HEK293 (cell line): ENCODE measurements around the gene NOL4.

Source experiments
- GLIS2 ChIP-seq: fragments of 450-650 bp; formaldehyde crosslinking; IDR thresholded peaks from 2 replicates; pipeline ENCODE4 v1.5.1; 2016; ENCODE audit warnings: missing biosample characterization, missing genetic modification characterization
- OVOL3 ChIP-seq: fragments of 450-650 bp; formaldehyde crosslinking; IDR thresholded peaks from 2 replicates; pipeline ENCODE4 v1.5.1; 2016; ENCODE audit warnings: missing biosample characterization, missing genetic modification characterization
- ZFHX2 ChIP-seq: fragments of 450-650 bp; formaldehyde crosslinking; conservative IDR thresholded peaks from 2 replicates; pipeline ENCODE4 v1.5.1; 2016; ENCODE audit warnings: missing biosample characterization, missing genetic modification characterization
- ZNF175 ChIP-seq: fragments of 450-650 bp; formaldehyde crosslinking; IDR thresholded peaks from 2 replicates; pipeline ENCODE4 v1.5.1; 2016; ENCODE audit warnings: missing biosample characterization, missing genetic modification characterization
- ZNF23 ChIP-seq: fragments of 450-650 bp; formaldehyde crosslinking; IDR thresholded peaks from 2 replicates; pipeline ENCODE4 v1.5.1; 2016; ENCODE audit warnings: missing biosample characterization, missing genetic modification characterization, borderline replicate concordance
- ZNF292 ChIP-seq: fragments of 450-650 bp; formaldehyde crosslinking; IDR thresholded peaks from 2 replicates; pipeline ENCODE4 v1.5.1; 2016; ENCODE audit warnings: low read depth, missing biosample characterization, missing genetic modification characterization, borderline replicate concordance
- ZNF354C ChIP-seq: fragments of 450-650 bp; formaldehyde crosslinking; IDR thresholded peaks from 2 replicates; pipeline ENCODE4 v1.5.1; 2016; ENCODE audit warnings: missing biosample characterization, missing genetic modification characterization, low read depth, borderline replicate concordance
- ZNF510 ChIP-seq: fragments of 450-650 bp; formaldehyde crosslinking; IDR thresholded peaks from 2 replicates; pipeline ENCODE4 v1.5.1; 2018; ENCODE audit warnings: mild to moderate bottlenecking, missing genetic modification characterization, missing biosample characterization; ENCODE audit not compliant: insufficient replicate concordance
- ZNF626 ChIP-seq: fragments of 450-650 bp; sonication (Bioruptor Pico); formaldehyde crosslinking; IDR thresholded peaks from 2 replicates; pipeline ENCODE4 v1.5.1; 2018; ENCODE audit warnings: missing biosample characterization, missing genetic modification characterization, inconsistent platforms
- ZNF629 ChIP-seq: fragments of 450-650 bp; formaldehyde crosslinking; IDR thresholded peaks from 2 replicates; pipeline ENCODE4 v1.5.1; 2017; ENCODE audit warnings: missing biosample characterization, missing genetic modification characterization
- ZNF660 ChIP-seq: fragments of 450-650 bp; IDR thresholded peaks from 2 replicates; pipeline ENCODE4 v1.5.1; 2018; ENCODE audit warnings: missing biosample characterization, mild to moderate bottlenecking, missing genetic modification characterization
- ZNF776 ChIP-seq: fragments of 450-650 bp; formaldehyde crosslinking; IDR thresholded peaks from 2 replicates; pipeline ENCODE4 v1.5.0; 2017; ENCODE audit warnings: missing biosample characterization, missing genetic modification characterization, borderline replicate concordance
- TF ChIP-seq, protein P1 (sequence below): fragments of 450-650 bp; formaldehyde crosslinking; IDR thresholded peaks from 2 replicates; pipeline ENCODE4 v1.5.1; 2016; ENCODE audit warnings: missing biosample characterization, missing genetic modification characterization
- TF ChIP-seq, protein P2 (sequence below): fragments of 450-650 bp; formaldehyde crosslinking; IDR thresholded peaks from 2 replicates; pipeline ENCODE4 v1.5.1; 2016; ENCODE audit warnings: missing biosample characterization, missing genetic modification characterization

DNA sequence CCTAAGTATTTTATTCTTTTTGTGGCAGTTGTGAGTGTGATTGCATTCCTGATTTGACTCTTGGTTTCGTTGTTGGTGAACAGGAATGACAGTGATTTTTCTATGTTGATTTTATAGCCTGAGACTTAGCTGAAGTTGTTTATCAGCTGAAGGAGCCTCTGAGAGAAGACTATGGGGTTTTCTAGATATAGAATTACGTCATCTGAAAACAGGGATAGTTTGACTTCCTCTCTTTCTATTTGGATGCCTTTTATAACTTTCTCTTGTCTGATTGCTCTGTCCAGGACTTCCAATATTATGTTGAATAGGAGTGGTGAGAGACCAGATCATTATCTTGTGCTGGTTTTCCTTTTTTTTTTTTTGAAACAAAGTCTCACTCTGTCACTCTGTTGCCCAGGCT lies 18.0 kb upstream of the NOL4 start:
- TF ChIP-seq ZNF776 (tag by site-specific recombination) (no peak), ZNF292 (no peak), OVOL3 (tag by site-specific recombination) (no peak), ZNF175 (tag by site-specific recombination) (no peak), ZFHX2 (no peak), ZNF23 (tag by site-specific recombination) (no peak), ZNF626 (tag by site-specific recombination) (no peak), ZNF354C (tag by site-specific recombination) (no peak), ZNF660 (tag by site-specific recombination) (no peak), GLIS2 (tag by site-specific recombination) (no peak), ZNF510 (no peak), ZNF629 (tag by site-specific recombination) (no peak)
- TF ChIP-seq, protein P1, sequence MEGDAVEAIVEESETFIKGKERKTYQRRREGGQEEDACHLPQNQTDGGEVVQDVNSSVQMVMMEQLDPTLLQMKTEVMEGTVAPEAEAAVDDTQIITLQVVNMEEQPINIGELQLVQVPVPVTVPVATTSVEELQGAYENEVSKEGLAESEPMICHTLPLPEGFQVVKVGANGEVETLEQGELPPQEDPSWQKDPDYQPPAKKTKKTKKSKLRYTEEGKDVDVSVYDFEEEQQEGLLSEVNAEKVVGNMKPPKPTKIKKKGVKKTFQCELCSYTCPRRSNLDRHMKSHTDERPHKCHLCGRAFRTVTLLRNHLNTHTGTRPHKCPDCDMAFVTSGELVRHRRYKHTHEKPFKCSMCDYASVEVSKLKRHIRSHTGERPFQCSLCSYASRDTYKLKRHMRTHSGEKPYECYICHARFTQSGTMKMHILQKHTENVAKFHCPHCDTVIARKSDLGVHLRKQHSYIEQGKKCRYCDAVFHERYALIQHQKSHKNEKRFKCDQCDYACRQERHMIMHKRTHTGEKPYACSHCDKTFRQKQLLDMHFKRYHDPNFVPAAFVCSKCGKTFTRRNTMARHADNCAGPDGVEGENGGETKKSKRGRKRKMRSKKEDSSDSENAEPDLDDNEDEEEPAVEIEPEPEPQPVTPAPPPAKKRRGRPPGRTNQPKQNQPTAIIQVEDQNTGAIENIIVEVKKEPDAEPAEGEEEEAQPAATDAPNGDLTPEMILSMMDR: no peak
- TF ChIP-seq, protein P2, sequence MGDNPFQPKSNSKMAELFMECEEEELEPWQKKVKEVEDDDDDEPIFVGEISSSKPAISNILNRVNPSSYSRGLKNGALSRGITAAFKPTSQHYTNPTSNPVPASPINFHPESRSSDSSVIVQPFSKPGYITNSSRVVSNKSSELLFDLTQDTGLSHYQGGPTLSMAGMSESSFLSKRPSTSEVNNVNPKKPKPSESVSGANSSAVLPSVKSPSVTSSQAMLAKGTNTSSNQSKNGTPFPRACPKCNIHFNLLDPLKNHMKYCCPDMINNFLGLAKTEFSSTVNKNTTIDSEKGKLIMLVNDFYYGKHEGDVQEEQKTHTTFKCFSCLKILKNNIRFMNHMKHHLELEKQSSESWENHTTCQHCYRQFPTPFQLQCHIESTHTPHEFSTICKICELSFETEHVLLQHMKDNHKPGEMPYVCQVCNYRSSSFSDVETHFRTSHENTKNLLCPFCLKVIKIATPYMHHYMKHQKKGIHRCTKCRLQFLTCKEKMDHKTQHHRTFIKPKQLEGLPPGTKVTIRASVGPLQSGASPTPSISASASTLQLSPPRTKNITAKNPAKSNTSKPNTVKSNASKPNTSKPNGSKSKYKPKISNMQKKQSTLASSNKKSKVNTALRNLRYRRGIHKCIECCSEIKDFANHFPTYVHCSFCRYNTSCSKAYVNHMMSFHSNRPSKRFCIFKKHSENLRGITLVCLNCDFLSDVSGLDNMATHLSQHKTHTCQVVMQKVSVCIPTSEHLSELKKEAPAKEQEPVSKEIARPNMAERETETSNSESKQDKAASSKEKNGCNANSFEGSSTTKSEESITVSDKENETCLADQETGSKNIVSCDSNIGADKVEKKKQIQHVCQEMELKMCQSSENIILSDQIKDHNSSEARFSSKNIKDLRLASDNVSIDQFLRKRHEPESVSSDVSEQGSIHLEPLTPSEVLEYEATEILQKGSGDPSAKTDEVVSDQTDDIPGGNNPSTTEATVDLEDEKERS (tag by site-specific recombination): no peak
